ENCODE results near the gene CCL4. TPM values are rescaled to one million over a fixed set of nuclear protein-coding genes. Genes with fewer than 3 reads are reported as not detected.

The CCL4 gene
- total and polyA plus RNA-seq, 2 donors from 2014 or later = 3.9 to 5.1 TPM

- no peak for FAIRE-seq
- DNase-seq = no peak
These were observed 45.7 kb downstream of the CCL4 start for GRCh38 chr17:36149296-36149820.

DNA sequence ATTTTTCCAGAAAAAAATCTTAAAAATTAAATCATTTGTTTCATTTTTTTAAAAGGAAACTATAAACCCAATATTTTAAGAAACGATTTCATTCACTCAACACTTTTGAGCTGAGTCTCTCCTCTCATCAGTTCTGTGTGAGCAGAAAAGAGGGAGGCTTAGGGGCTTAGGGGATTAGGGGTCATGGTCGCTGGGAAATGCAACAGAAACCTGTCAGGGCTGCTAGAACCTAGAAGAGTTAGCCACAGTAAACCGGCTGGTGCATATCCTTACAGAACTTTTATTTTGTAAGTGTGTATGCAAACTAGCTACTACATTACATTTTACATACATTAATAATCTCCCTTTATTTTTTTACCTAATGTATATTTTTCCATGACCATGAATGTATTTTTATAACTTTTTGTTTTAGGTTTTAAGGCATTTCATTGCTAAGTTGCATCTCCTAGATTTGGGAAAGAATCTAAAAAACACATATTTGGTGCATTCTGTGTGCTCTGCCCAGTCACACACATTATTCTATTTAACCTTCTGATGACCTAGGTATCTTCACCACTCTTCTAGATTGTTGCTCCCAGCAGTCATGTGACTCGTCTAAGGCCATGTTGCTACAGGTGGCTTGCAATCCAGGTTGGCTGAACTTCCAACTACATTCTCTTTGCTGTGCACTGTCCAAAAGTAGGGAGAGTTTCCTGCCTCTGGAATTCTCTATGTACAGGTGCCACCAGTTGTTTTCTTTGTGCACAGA is 48.4 kb downstream of the CCL4 start:
- Histone ChIP-seq H3K9me3 (ENCODE audit: control insufficient read depth in 2 of 3, insufficient read depth in 1 of 3, low read length in 3 of 3) (no peaks in the 10 kb centered on the region), H3K36me3 (ENCODE audit: control insufficient read depth in 2 of 3, insufficient read depth in 3 of 3, low read length in 3 of 3) (no peaks in the 10 kb centered on the region), H3K27ac (ENCODE audit: low read depth in 2 of 2, low read length in 2 of 2) (no peak overlapping the region), H3K4me1 (ENCODE audit: control insufficient read depth in 2 of 3, insufficient read depth in 2 of 3, low read depth in 1 of 3, low read length in 3 of 3) (no peaks in the 10 kb centered on the region), H3K27me3 (ENCODE audit: control insufficient read depth, insufficient read depth, low read length) (no peaks in the 10 kb centered on the region), H3K4me3 (ENCODE audit: low read length in 3 of 3) (no peak overlapping the region), H3K9ac (ENCODE audit: low read length in 3 of 3) (no peak overlapping the region)
- FAIRE-seq = no peak
- intact Hi-C loops (cut with DNase I) = no loop called here
- no peak for DNase-seq
- TF ChIP-seq, protein P1, sequence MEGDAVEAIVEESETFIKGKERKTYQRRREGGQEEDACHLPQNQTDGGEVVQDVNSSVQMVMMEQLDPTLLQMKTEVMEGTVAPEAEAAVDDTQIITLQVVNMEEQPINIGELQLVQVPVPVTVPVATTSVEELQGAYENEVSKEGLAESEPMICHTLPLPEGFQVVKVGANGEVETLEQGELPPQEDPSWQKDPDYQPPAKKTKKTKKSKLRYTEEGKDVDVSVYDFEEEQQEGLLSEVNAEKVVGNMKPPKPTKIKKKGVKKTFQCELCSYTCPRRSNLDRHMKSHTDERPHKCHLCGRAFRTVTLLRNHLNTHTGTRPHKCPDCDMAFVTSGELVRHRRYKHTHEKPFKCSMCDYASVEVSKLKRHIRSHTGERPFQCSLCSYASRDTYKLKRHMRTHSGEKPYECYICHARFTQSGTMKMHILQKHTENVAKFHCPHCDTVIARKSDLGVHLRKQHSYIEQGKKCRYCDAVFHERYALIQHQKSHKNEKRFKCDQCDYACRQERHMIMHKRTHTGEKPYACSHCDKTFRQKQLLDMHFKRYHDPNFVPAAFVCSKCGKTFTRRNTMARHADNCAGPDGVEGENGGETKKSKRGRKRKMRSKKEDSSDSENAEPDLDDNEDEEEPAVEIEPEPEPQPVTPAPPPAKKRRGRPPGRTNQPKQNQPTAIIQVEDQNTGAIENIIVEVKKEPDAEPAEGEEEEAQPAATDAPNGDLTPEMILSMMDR (IDR thresholded peaks at IDR 0.05; ENCODE audit: borderline replicate concordance, extremely low read depth, insufficient read depth) = no peak

More at GRCh38 chr17:36149296-36149820, 45.7 kb downstream of the CCL4 start:
- no peaks in the 10 kb centered on the region for H3K9me3 ChIP-seq (ENCODE audit: control insufficient read depth in 2 of 3, insufficient read depth in 1 of 3, low read length in 3 of 3)
- no peak overlapping the region for H3K4me3 ChIP-seq (ENCODE audit: low read length in 3 of 3)
- H3K36me3 ChIP-seq (ENCODE audit: control insufficient read depth in 2 of 3, insufficient read depth in 3 of 3, low read length in 3 of 3) = no peaks in the 10 kb centered on the region
- TF ChIP-seq, protein P1 (IDR thresholded peaks at IDR 0.05; ENCODE audit: borderline replicate concordance, extremely low read depth, insufficient read depth) = no peak
- no peak overlapping the region for H3K9ac ChIP-seq (ENCODE audit: low read length in 3 of 3)
- H3K4me1 ChIP-seq (ENCODE audit: control insufficient read depth in 2 of 3, insufficient read depth in 2 of 3, low read depth in 1 of 3, low read length in 3 of 3) = no peaks in the 10 kb centered on the region
- intact Hi-C loops (cut with DNase I) = no loop called here
- H3K27ac ChIP-seq (ENCODE audit: low read depth in 2 of 2, low read length in 2 of 2) = no peak overlapping the region
- no peaks in the 10 kb centered on the region for H3K27me3 ChIP-seq (ENCODE audit: control insufficient read depth, insufficient read depth, low read length)

- DNase-seq = no peak
These were observed 49.1 kb downstream of the CCL4 start for GRCh38 chr17:36152639-36153120.

More at GRCh38 chr17:36152639-36153120, 49.1 kb downstream of the CCL4 start:
- intact Hi-C loops (cut with DNase I) = no loop called here
- TF ChIP-seq, protein P1 (IDR thresholded peaks at IDR 0.05; ENCODE audit: borderline replicate concordance, extremely low read depth, insufficient read depth) = no peak
- Histone ChIP-seq H3K36me3 (ENCODE audit: control insufficient read depth in 2 of 3, insufficient read depth in 3 of 3, low read length in 3 of 3) (no peaks in the 10 kb centered on the region), H3K4me3 (ENCODE audit: low read length in 3 of 3) (no peak overlapping the region), H3K9me3 (ENCODE audit: control insufficient read depth in 2 of 3, insufficient read depth in 1 of 3, low read length in 3 of 3) (no peaks in the 10 kb centered on the region), H3K4me1 (ENCODE audit: control insufficient read depth in 2 of 3, insufficient read depth in 2 of 3, low read depth in 1 of 3, low read length in 3 of 3) (no peaks in the 10 kb centered on the region), H3K27ac (ENCODE audit: low read depth in 2 of 2, low read length in 2 of 2) (no peak overlapping the region), H3K27me3 (ENCODE audit: control insufficient read depth, insufficient read depth, low read length) (no peaks in the 10 kb centered on the region), H3K9ac (ENCODE audit: low read length in 3 of 3) (no peak overlapping the region)
- no peak for FAIRE-seq
